ENCODE data around the gene IBA57.

IBA57 gene

GRCh38 chr1:228194921-228195812, 29.6 kb downstream of the IBA57 start:
- no peak for DNase-seq

- no peak for DNase-seq
These were observed 32.0 kb downstream of the IBA57 start for GRCh38 chr1:228197555-228198147.

- no peak for DNase-seq
These were observed 33.5 kb downstream of the IBA57 start for GRCh38 chr1:228198977-228199590.

- DNase-seq = no peak
These were observed 39.4 kb downstream of the IBA57 start for GRCh38 chr1:228204958-228205357.

GRCh38 chr1:228205526-228206436, 40.2 kb downstream of the IBA57 start:
- DNase-seq = no peak

- DNase-seq = no peak
These were observed 41.2 kb downstream of the IBA57 start for GRCh38 chr1:228206582-228207351.

- no peak for DNase-seq
These were observed 41.8 kb downstream of the IBA57 start for GRCh38 chr1:228207381-228207810.

- DNase-seq = no peak
These were observed 42.5 kb downstream of the IBA57 start, which contains the start of gene OBSCN for GRCh38 chr1:228207851-228208821. Gene OBSCN, plus strand, starts transcription at chr1:228208044. Its CDS starts 3,740 bp downstream, at chr1:228211784.

- DNase-seq = no peak
These were observed 43.4 kb downstream of the IBA57 start for GRCh38 chr1:228208831-228209551.

- no peak for DNase-seq
These were observed 44.1 kb downstream of the IBA57 start for GRCh38 chr1:228209657-228210056.

- no peak for DNase-seq
These were observed 44.6 kb downstream of the IBA57 start for GRCh38 chr1:228210076-228210651.

- no peak for DNase-seq
These were observed 45.3 kb downstream of the IBA57 start for GRCh38 chr1:228210712-228211530.

- no peak for DNase-seq
These were observed 46.2 kb downstream of the IBA57 start for GRCh38 chr1:228211531-228212414.

GRCh38 chr1:228212415-228212965, 46.9 kb downstream of the IBA57 start:
- no peak for DNase-seq

GRCh38 chr1:228212966-228213844, 47.6 kb downstream of the IBA57 start:
- peak; percentile 83 to 91 (median 86) for DNase-seq

Measured in T-helper 1 cell (primary cell).